Ovary (tissue), 3 donors: ENCODE measurements around the gene SLC17A3.

ENCODE experiments used
- EP300 ChIP-seq: sonication (generic); formaldehyde crosslinking; IDR thresholded peaks from one replicate; pipeline ENCODE4 v1.6.1; 2017; ENCODE audit warnings: antibody characterized with exemption
- POLR2A ChIP-seq: fragments of 450-650 bp; IDR thresholded peaks from one replicate; pipeline ENCODE4 v1.6.1; 2017; ENCODE audit warnings: antibody characterized with exemption, mild to moderate bottlenecking, moderate library complexity
- TF ChIP-seq, protein P1 (sequence below), 3 donors: fragments of 450-650 bp in 2 of 3; fragments of 200-600 bp in 1 of 3; IDR thresholded peaks; one replicate each; pipeline versions ENCODE4 v1.5.1 to v1.8.0; 2016 to 2022; ENCODE audit warnings: antibody characterized with exemption in 3 of 3, mild to moderate bottlenecking in 1 of 3
- donor health status: DM: no; HTN: no; CAD: no.

DNA sequence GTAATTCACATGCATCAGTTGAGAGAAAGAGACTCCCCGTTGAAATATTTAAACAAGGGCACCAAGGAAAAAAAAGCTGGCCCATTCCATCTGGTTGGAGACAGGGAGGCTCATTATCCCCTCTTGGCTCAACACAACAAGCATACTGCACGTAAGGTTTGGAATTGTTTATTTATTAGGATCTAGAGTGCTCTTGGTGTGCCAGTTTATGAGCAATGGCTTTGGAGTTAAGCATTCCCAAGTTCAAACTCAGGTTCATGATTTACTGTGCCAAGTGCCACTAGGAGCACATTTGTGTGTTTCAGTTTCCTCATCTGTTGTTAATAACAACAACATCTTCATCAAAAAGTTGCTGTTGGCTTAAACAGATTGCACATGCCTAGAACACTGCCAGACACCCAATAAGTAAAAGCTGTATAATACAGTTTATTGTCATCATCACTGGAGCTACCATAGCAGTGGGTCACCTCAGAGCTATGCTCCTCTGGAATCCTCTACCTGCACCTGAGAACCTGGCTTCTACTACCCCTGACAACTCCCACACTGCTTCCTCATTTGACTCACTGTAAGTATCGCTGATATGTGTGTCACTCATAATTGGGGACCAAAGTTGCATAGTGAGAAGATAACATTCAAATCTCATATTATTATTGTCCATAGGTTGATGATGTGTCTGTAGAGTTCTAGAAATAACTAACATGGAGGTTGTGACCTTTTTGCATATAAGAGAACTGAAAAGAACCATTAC lies 5.4 kb downstream of the SLC17A3 start:
- TF ChIP-seq, protein P1, sequence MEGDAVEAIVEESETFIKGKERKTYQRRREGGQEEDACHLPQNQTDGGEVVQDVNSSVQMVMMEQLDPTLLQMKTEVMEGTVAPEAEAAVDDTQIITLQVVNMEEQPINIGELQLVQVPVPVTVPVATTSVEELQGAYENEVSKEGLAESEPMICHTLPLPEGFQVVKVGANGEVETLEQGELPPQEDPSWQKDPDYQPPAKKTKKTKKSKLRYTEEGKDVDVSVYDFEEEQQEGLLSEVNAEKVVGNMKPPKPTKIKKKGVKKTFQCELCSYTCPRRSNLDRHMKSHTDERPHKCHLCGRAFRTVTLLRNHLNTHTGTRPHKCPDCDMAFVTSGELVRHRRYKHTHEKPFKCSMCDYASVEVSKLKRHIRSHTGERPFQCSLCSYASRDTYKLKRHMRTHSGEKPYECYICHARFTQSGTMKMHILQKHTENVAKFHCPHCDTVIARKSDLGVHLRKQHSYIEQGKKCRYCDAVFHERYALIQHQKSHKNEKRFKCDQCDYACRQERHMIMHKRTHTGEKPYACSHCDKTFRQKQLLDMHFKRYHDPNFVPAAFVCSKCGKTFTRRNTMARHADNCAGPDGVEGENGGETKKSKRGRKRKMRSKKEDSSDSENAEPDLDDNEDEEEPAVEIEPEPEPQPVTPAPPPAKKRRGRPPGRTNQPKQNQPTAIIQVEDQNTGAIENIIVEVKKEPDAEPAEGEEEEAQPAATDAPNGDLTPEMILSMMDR (IDR thresholded peaks at IDR 0.05): no peak
- TF ChIP-seq POLR2A (no peak), EP300 (no peak)
